Activated CD4-positive, alpha-beta T cell treated with anti-CD3 and anti-CD28 coated beads, Interleukin-10, Interleukin-2, amounts not matched to agents 100 ng/mL and 50 ng/mL, durations not matched to agents 16 hours and 8 hours (primary cell): ENCODE results near the gene VSIR.

Experiments
- DNase-seq: peaks from one replicate; pipeline ENCODE4 v3.0.0-alpha.2; 2020

The VSIR gene

DNA sequence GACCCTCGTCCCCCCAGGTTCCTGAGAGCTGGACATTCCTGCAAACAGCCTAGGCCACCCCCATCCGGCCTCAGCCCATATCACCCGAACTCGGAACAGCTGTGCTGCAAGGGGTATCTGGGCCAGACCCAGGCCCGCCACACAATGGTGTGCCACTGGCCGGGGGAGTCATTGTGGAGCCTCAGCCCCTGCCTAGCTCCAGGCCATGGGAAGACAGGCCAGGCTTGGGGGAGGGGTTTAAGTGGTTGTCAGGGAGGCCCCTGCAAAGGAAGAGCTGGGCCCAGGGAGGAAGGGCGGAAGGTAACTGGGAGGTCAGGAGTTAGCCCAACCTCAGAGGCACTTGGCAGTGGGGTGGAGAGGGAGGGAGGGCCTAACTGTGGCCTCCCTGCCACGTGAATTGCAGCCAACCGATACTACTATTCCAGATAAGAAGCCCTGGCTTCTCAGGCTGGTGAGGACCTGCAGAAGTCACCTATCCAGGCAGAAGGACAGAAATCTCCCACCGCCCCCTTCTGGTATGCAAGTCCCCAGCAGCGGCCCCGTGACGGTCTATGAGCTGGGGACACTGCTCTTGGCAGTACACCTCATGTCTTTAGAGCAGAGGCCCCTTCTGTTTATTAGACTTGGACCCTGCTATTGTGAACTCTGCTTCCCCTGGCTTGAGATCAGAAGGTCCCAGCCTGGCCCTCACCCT is 26.8 kb downstream of the VSIR start:
- peak; percentile 18 for DNase-seq

DNA sequence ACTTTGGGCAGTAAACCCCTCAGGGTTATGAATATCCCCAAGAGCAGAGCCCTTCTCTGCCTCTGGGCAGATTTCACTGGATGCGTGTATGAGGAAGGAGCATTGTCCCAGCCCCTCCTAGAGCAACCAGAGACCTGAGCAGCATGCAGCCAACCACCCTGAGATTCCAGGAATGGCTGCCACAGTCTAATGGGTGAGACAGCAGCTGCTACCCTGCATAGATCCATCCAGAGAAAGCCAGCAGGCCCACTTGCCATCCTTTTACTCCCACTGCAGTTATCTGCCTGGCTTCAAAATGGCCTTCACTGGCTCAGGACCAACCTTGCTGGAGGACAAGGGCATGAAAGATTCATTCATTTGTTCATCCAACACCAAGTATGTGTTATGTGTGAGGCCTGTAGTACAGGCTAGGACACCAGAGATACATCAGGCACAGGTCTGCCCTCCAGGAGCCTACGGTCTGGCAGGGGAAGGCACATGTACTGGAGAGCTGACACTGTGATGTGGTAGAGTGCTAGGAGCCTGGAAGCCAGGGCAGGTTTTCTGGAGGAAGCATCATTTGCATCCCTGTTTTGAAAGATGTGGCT is 27.6 kb downstream of the VSIR start:
- DNase-seq, result no peak

DNA sequence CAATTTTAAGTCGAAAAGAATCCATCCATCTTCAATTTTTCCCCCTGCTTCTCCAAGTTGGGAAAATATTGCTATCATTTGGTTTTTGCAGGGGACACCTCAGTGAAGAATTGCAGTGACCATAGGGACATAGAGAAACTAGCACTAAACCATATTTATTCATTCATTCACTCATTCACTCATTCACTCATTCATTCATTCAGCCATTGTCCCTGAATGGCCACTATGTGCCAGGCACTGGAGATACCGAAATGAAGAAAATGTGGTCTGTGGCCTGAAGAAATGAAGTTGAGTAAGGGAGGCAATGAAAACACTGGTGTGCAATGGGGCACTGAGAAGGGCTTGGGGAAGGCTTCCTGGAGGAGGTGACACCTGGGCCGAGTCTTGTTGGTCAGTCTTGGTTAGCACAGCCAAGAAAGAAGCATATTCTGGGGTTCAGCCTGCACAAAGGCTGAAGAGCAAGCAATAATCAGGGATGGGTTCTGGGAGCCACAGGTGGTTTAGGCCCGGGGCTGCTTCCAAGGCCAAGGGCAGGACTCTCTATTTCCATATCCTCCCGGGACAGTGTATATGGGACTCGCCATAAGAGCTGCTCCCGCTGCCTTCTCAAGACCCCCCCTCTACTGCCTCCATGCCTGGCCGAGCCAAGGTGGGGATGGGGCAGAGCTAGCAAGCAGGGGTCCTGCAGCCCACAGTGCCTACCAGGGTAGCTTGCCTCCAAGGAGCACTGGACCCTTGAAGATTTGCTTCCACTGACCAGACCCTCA is 28.2 kb downstream of the VSIR start:
- no peak for DNase-seq

DNA sequence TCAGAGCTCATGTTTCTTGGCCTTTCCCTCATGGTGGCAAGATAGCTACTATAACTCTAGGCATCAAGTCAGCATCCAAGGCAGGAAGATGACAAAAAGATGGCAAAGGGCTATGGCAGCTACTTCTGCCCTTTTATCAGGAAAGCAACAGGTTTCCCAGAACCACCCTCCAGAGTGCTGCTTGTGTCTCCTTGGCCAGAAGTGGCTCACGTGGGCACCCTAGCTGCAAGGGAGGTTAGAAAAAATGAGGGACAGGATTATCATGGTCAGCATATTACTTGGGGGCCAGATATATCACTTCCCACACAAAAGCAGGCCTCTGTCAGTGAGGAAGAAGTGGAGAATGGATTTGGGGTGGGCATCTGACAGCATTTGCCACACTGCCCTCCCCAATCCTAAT is 29.5 kb downstream of the VSIR start:
- no peak for DNase-seq

DNA sequence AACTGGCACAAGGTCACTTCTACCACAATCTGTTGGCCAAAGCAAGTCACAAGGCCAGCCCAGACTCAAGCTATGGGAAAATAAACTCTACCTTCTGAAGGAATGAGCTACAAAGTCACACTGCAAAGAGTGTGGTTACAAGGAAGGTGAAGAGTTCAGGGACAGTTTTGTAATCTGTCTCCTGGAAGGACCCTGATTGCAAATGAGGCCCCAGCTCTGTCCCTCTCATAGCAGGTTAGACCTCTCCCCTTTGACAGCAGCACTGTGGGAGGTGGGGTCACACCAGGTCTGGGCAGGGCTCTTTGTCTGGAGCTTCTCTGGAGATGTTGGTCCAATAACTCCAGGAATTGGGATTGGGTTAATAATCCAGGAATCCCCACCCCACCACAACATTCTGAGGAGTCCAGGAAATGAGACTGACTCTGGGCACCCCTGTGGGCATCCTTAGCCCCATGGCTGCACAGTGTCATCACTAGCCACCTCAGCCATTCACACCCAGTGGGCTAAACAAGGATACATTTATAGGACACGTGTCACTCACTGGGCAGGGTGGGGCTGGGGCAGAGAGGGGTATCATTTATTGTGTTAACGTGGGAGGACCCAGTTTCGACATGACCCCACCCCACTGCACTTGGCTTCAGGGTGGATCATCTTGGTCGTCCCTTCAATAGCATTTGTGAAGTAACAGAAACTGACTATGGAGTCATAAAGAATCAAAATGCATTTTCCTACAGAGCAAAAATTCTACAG is 30.1 kb downstream of the VSIR start:
- no peak for DNase-seq

DNA sequence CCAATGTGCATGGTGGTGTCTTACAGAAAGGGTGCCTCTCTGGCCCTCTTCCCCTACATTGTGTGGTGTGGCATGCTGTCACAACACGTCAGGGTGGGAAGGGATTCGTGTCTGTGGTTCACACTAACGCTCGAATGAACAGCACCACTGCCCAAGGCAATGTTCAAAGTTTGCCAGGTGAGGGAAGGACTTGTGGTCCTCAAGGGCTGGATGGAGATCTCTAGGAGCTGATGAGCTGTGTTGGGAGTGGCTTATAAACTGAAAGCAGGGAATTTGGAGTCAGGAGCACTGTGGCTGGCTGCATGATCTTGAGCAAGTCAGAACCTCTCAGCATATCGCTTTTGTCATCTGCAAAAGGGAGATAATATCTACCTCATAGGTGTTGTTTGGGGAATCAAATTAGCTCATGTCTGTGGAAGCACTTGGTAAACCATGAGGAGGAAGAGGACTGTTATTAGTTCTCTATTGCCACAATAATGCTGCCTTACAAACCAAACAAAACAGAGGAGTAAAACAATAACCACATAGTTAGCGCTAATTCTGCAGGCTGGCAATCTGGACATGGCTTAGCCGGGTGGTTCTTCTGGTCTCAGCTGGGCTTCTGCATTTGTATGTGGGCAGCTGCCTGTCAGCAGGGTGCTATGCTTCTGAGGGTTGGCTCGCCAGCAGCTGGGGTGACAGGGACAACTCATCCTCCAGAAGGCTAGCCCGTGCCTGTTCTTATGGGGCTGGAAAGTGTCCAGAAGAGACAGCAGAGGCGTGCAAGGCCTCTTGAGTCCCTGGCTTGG is 30.8 kb downstream of the VSIR start:
- DNase-seq, result peak; percentile 43

DNA sequence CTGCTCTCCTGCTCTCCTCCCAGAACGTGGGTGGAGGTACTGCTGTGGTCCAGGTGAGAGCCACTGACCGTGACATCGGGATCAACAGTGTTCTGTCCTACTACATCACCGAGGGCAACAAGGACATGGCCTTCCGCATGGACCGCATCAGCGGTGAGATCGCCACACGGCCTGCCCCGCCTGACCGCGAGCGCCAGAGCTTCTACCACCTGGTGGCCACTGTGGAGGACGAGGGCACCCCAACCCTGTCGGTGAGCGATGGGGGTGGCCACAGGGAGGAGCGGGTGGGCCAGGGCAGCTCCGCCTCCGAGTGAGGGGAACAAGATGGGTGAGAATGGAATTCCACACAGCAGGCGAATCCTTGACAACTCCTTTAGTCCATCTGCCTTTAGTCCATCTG is 31.6 kb downstream of the VSIR start:
- DNase-seq, result no peak

DNA sequence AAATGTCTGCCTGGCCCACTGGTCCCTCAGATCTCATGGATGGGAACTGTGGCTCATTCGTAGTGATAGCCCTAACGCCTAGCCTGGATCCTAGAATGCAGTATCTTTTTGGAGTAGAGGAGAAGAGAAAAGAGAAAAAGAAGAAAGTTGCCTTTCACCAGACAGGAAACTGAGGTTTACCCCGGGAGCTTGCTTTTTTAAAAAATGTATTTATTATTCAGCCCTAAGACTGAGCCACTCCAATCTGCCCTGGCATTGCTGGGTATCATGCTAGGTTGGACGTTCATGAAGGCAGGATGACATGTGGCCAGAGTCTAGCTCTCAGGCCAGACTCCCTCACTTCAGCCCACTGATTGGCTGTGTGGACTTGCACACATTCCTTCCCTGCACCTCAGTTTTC is 32.3 kb downstream of the VSIR start:
- no peak for DNase-seq

DNA sequence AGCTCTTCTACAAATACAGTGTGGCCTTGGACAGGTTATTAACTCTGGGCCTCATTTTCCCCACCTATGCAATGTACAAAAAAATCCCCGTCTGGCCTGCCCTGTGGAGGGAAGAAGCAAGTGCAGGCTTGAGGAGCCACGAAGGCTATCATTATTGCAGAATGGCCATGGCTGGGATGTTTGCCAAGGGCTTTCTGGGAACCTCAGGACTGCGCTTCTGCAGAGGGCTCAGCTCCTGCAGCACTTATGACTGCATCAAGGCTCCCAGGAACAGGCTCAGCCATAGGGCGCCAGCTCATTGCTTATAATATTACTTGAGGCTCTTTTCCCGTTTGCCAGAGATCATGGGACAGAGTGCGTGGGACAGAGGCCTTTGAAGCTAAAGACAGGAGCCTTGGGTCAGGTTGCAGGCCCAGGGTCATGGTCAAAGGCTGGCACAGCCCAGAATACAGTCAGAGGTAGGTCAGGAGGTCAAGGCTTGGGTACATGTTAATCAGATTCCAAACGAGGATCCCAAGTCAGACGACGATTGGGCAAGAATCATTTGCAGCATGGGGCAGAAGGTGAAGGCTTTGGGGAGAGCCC is 33.2 kb downstream of the VSIR start:
- no peak for DNase-seq

DNA sequence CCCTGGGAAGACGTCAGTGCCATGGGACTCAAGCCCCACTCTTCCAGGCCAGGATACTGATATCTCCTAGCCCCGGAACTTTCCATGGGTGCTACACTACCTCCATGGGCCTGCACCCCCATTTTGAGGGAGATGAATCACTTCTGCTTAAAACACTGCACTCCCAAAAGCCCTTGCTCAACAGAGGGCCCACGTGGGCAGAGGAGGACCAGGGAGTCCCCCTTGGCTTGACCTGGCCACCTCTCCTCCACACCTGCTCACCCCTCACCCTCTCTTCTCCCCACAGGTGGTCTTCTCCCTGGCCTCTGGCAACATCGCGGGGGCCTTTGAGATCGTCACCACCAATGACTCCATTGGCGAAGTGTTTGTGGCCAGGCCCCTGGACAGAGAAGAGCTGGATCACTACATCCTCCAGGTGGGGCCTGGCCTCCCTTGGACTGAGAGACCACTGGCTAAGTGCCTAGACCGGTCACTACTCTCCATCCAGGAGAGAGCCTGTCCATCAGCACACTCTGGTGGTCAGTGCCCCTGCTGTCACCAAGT is 33.9 kb downstream of the VSIR start:
- DNase-seq, result no peak

DNA sequence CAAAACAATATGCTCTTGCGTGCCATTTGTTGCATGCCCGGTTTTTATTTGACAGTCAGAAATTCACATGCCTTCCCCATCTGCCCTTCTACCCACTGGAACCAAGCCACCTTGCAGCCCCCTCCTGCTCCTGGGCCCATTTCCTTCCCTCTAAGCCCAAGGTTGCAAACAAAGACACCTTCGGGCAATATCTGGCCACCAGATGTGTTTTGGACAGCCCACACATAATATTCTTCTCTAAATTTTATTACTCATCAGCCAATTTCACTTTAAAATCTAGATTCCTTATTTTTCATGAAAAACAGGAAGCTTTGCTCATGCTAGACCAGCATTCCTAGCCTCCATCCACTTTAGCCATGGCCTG is 35.5 kb downstream of the VSIR start:
- no peak for DNase-seq

DNA sequence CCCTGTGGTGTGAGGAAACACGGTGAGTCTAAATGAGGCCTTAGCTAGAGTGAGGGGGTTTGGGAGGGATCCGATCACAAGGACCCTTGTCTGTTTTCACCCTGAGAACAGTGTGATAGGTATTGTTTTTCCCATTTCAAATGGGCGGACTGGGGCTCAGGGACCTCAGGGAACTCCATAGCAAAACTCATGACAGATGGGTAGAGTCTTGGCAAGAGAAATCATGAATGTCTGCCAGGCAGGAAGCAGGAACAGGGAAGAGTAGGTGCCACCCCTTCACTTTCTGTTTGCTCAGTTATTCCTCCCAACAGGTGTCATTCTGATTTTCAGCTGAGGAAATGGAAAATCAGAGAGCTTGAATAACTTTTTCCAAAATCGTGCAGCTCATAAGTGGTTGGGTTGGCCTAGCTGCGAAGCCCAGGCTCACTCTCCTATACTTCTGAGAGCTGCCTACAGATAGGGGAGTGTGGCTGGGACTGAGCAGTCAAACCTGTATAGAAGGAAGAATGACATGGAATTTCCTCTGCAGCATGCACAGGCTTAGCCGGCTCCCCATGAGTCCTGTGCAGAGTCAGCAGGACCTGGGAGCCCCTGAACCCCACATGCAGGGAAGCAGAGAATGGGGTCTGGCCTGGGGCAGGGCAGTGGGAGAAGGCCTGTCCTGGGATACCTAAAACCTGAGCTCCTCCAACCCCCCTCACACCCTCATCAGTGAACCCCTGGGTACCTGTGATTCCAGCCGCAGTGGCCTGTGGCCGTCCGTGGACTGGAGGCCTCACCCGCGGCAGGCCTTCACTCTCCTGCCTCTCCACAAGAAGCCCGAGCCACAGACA is 36.1 kb downstream of the VSIR start:
- DNase-seq, result peak; percentile 31

DNA sequence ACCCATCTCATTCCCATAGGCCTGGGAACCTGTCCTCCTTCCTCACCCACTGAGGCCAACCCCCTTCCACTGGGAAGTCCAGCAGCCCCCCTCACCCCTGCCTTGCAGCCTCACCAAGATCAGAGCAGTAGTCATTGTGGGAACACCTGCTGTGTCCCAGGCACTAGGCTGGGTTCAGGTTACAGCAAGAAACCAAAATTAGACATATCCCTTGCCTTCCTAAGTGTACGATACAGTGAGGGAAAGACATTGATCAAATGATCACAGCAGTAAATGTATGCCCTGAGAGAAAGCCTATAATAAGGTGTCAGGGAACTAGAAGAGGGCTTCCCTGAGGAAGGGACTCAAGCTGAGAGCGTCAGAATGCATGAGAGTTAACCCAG is 36.8 kb downstream of the VSIR start:
- no peak for DNase-seq

DNA sequence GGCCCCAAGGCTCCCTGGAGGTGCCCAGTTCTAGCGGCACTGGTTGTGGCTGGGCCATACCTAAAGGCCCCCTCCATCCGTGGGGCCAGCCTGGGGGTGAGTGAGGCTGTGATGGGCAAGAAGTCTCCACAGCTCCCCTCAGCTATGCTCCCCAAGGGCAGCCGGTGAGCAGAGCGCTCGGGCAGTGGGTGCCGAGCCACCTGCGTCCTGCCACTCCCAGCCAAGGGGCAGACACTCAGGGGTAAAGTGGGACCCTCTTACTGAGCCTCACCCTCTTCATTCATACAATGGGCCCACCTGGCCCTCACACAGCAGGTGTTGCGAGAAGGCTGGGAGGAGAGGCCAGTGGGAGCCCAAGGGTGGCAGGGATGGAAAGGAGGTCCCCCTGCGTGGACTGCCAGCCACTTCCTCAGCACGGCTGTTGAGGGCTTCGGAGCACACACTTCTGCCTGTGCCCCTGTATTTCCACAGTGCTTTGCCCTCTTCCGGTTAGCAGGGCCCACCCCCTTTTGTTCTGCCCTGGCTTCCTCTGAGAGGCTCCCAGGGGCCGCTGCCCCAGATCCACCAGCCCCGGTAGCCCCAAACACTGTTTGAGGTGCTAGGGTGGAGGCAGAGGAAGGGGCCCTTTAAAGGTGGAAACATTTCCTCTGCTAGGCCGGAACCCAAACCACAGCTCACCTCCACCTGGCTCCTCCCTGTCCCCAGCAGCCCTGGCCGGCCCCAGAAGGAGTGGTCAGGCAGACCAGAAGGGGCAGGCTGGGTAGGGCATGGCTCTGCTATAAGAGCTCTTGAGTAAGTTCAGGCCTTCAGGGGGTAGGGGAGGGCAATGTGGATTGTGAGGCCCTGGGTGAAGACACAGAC is 37.4 kb downstream of the VSIR start:
- DNase-seq, result peak; percentile 64

DNA sequence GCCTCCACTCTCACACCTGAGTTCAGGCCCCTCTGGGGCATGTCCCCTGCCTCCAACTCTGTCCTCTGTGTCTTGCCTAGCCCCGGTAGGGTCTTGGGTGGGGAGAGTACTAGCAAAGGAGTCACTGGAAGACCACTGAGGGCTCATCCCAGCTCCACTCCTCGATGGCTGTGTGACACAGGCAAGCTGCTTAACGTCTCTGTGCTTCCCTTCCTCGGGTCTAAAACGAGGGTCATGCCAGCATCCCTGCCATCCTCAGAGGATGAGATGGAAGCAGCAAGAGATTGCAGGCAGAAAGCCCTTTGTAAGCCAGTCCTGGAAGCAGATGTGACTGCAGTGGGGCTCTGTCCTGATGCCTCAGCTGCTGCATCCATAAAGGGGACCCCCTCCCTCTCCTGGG is 38.5 kb downstream of the VSIR start:
- no peak for DNase-seq

DNA sequence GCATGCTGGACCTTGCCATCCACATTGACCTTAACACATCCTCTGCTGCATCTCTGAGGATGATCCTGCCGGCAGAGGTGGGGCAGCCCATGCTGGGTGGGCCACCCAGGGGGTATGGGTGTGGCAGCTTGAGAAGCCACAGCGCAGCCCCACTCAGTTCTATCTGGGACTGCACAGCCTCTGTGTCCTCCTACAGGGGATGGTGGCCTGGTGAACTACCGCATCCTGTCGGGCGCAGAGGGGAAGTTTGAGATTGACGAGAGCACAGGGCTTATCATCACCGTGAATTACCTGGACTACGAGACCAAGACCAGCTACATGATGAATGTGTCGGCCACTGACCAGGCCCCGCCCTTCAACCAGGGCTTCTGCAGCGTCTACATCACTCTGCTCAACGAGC is 41.5 kb downstream of the VSIR start:
- DNase-seq, result no peak

DNA sequence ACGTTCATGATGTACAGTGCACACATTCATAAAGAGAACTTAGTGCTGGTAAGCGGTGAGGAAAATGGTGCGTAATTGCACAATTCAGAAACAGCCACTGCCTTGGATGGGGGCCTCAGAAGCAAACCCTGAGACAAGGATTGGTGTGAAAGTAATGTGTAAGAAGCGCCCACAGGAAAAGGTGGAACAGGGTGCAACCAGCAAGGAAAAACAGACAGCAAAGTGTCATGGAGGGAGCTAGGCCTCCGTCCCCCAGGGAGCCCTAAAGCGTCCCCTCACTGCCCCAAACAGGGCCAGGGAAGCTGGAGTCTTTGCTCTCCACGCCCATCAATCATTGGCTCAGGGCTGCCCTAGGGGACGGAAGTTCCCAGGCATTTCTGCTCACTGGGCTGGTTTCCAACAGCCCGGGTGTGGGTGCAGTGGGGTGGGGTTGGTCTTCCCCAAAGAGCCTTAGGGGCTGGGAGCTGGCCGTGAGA is 44.1 kb downstream of the VSIR start:
- no peak for DNase-seq

DNA sequence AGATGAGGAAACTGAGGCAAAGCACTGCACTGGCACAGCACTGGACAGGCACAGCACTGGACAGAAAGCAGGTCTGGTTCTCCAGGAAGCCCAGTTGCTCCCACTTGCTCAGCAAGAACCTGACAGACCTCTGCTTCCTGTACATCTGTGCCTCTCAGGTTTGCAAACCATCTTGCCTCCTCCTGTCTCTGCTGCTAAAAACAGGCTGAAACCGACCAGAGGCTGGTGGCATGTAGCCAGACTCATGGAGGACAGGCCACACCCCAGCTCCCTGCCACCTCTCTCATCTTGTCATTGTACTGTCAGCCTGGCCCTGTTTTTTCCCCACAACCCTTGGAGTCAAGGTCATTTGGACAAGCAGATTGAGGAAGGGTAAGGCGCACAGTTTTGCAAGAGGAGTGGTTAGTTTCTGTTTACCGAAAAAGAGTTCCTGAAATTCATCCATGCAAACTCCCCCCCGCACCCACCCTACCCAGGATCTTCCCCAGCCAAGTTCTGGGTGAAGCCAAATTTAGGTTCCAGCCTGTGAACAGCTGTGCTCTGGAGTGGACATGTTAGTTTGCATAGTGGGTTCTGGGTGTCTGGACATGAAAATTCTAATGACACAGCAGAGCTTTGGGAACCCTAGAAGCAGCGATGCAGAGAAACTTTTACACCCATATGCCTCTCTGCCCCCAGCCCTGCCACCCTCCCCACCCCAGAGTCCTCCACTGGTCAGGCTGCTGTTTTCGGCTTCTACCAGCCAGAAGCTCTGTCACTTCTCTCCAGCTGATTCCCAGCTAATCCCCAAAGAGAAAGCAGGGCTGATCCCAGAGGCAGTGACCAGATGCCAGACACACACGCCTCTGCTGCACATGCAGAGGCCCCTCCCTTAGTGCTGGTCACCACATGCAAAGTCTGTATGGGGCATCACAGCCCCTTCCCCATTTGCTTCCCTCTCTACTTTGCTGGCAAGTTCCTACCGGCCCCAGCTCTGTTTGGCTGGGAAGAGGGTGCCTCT is 45.3 kb downstream of the VSIR start:
- peak; percentile 65 for DNase-seq
